GM18909 (cell line): Measurements from ENCODE around the gene KHK.
A peak's percentile ranks its signal among the peaks of the same experiment; 100 is the strongest.
"Not testable (repeated sequence)": the region's sequence is repeated elsewhere in the genome, so short reads cannot be mapped to it uniquely, and the experiment has no call there.

Source experiments
- ATAC-seq: cut with Tn5 transposase; IDR thresholded peaks from one replicate; pipeline ENCODE4 v1.9.1; 2021; ENCODE audit warnings: mild to moderate bottlenecking; ENCODE audit not compliant: unreplicated experiment, poor library complexity

The KHK gene

GRCh38 chr2:27095427-27095744, 8.8 kb downstream of the KHK start:
- no peak for ATAC-seq

- ATAC-seq = peak; percentile 53
Observed at GRCh38 chr2:27095745-27096651, 9.4 kb downstream of the KHK start.

GRCh38 chr2:27096748-27097297, 10.3 kb downstream of the KHK start:
- ATAC-seq = no peak

- no peak for ATAC-seq
Observed at GRCh38 chr2:27097341-27097740, 10.8 kb downstream of the KHK start.

GRCh38 chr2:27099334-27099955, 12.9 kb downstream of the KHK start:
- no peak for ATAC-seq

GRCh38 chr2:27100036-27100435, 13.5 kb downstream of the KHK start:
- ATAC-seq = no peak

- no peak for ATAC-seq
Observed at GRCh38 chr2:27102329-27102728, 15.8 kb downstream of the KHK start.

GRCh38 chr2:27105981-27106380, 19.4 kb downstream of the KHK start:
- no peak for ATAC-seq

GRCh38 chr2:27108221-27108620, 21.6 kb downstream of the KHK start:
- no peak for ATAC-seq

GRCh38 chr2:27109083-27109482, 22.5 kb downstream of the KHK start:
- no peak for ATAC-seq

GRCh38 chr2:27110603-27111352, 24.2 kb downstream of the KHK start:
- ATAC-seq = not testable (repeated sequence)

GRCh38 chr2:27111392-27112078, 25.0 kb downstream of the KHK start:
- ATAC-seq = not testable (repeated sequence)

GRCh38 chr2:27115519-27115918, 28.9 kb downstream of the KHK start:
- no peak for ATAC-seq

- no peak for ATAC-seq
Observed at GRCh38 chr2:27117995-27118524, 31.5 kb downstream of the KHK start.

- no peak for ATAC-seq
Observed at GRCh38 chr2:27118525-27119329, 32.2 kb downstream of the KHK start, which contains the start of gene CGREF1. TSS of gene CGREF1 (minus strand) at chr2:27119128. CDS start at chr2:27104366, 14,762 bp downstream.

- not testable (repeated sequence) for ATAC-seq
Observed at GRCh38 chr2:27119330-27119670, 32.7 kb downstream of the KHK start.

- ATAC-seq = no peak
Observed at GRCh38 chr2:27121906-27122305, 35.3 kb downstream of the KHK start.

GRCh38 chr2:27122791-27123190, 36.2 kb downstream of the KHK start:
- no peak for ATAC-seq
